Breast epithelium (tissue), 3 donors: ENCODE results near the gene MAPKAPK2.

Experiments used
- POLR2A ChIP-seq: fragments of 450-650 bp; IDR thresholded peaks from one replicate; pipeline ENCODE4 v1.6.1; 2016; ENCODE audit warnings: antibody characterized with exemption, mild to moderate bottlenecking, moderate library complexity
- POLR2AphosphoS5 ChIP-seq, 3 donors: sonication (generic); formaldehyde crosslinking; IDR thresholded peaks; one replicate each; pipeline ENCODE4 v1.6.1; 2017; ENCODE audit warnings: antibody characterized with exemption in 3 of 3
- TF ChIP-seq, protein P1 (sequence below), 3 donors: fragments of 450-650 bp; IDR thresholded peaks; one replicate each; pipeline ENCODE4 v1.5.1; 2016 to 2017; ENCODE audit warnings: antibody characterized with exemption in 3 of 3, mild to moderate bottlenecking in 3 of 3, moderate library complexity in 3 of 3

GRCh38 chr1:206678490-206678889 lies 6.2 kb upstream of the MAPKAPK2 start:
- TF ChIP-seq, protein P1, sequence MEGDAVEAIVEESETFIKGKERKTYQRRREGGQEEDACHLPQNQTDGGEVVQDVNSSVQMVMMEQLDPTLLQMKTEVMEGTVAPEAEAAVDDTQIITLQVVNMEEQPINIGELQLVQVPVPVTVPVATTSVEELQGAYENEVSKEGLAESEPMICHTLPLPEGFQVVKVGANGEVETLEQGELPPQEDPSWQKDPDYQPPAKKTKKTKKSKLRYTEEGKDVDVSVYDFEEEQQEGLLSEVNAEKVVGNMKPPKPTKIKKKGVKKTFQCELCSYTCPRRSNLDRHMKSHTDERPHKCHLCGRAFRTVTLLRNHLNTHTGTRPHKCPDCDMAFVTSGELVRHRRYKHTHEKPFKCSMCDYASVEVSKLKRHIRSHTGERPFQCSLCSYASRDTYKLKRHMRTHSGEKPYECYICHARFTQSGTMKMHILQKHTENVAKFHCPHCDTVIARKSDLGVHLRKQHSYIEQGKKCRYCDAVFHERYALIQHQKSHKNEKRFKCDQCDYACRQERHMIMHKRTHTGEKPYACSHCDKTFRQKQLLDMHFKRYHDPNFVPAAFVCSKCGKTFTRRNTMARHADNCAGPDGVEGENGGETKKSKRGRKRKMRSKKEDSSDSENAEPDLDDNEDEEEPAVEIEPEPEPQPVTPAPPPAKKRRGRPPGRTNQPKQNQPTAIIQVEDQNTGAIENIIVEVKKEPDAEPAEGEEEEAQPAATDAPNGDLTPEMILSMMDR (IDR thresholded peaks at IDR 0.05): no peak
- TF ChIP-seq POLR2AphosphoS5 (IDR thresholded peaks at IDR 0.05): no peak
- no peak for TF ChIP-seq POLR2A
